ENCODE measurements around the gene PAQR4.

Gene PAQR4

GRCh38 chr16:3007957-3008689 lies 39.0 kb downstream of the PAQR4 start:
- DNase-seq, result no peak

GRCh38 chr16:3008690-3009037 lies 39.5 kb downstream of the PAQR4 start:
- DNase-seq, result no peak

- DNase-seq, result no peak
These were observed 40.6 kb downstream of the PAQR4 start for GRCh38 chr16:3009568-3010390.

GRCh38 chr16:3010510-3010909 lies 41.4 kb downstream of the PAQR4 start:
- no peak for DNase-seq

- DNase-seq, result no peak
These were observed 43.1 kb downstream of the PAQR4 start for GRCh38 chr16:3012246-3012645.

- no peak for DNase-seq
These were observed 43.8 kb downstream of the PAQR4 start, which contains the start of gene CLDN9 for GRCh38 chr16:3012828-3013420. Gene CLDN9, plus strand, starts transcription at chr16:3012923. Its CDS starts 440 bp downstream, at chr16:3013363.

DNA sequence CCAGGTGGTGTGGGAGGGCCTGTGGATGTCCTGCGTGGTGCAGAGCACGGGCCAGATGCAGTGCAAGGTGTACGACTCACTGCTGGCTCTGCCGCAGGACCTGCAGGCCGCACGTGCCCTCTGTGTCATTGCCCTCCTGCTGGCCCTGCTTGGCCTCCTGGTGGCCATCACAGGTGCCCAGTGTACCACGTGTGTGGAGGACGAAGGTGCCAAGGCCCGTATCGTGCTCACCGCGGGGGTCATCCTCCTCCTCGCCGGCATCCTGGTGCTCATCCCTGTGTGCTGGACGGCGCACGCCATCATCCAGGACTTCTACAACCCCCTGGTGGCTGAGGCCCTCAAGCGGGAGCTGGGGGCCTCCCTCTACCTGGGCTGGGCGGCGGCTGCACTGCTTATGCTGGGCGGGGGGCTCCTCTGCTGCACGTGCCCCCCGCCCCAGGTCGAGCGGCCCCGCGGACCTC lies 44.4 kb downstream of the PAQR4 start:
- DNase-seq, result no peak

DNA sequence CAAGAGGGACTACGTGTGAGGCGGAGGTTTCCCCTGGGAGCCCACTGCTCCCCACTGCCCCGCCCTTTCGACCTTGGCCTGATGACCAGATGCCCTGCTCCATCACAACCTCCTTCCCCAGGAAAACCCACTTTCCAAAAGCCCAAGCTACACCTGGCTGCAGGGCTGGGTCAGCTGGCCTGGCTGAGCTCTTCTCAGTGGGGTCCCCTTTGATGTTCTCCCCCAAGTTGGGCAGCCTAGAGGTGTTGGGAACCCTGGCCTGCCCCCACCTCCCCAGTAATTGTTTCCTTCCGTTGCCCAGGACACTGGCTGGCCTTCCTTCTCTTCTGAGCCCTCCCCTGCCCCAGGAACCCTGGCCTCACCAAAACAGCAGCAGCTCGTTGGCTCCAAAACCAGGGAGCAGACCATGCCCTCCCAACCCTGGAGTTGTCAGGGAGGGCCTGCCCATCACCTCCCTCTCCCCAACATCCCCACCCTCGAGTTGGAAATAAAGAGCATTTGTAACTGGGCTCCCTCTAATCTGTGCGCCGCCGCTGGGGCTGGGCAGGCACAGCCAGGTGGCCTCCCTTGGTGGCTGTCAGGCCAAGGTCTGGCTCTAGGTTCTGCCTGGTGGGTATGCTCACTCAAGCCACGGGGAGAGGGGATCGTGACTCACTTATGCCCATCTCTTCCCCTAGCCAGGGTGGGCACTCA lies 45.0 kb downstream of the PAQR4 start:
- DNase-seq, result no peak

GRCh38 chr16:3014971-3015370 lies 45.8 kb downstream of the PAQR4 start:
- DNase-seq, result no peak

DNA sequence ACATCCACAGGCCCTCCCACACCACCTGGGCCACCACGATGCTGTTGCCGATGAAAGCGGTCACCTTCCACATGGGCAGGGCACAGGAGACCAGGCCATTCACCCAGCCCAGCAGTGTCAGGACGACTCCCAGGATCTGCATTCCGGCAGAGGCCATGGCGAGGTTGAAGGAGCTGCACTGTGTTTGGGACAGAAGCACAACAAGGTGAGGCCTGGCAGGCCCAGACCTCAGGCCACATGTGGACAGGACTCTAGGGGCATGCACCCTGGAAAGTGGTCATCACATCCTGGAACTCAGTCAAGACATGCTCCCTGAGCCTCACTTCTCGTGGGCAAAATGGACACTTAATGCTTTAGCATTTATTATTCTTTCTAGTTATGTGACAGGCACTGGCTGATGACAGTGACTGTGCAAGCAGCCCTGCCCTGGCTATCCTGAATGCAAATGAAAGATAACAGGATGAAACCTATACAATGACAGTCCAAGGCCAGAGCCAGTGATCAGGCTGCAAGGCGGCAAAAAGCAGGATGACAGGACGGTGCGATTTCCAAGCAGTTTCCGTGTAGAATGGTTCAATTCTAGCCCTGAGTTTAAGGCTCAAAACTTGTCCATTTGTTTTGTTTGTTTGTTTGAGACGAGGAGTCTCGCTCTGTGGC lies 46.8 kb downstream of the PAQR4 start:
- no peak for DNase-seq

GRCh38 chr16:3017344-3017743 lies 48.2 kb downstream of the PAQR4 start:
- no peak for DNase-seq

GRCh38 chr16:3017794-3018506 lies 48.8 kb downstream of the PAQR4 start, which contains the start of gene CLDN6:
Gene CLDN6, minus strand, starts transcription at chr16:3018183. Its CDS starts 2,162 bp downstream, at chr16:3016021.
- no peak for DNase-seq

DNA sequence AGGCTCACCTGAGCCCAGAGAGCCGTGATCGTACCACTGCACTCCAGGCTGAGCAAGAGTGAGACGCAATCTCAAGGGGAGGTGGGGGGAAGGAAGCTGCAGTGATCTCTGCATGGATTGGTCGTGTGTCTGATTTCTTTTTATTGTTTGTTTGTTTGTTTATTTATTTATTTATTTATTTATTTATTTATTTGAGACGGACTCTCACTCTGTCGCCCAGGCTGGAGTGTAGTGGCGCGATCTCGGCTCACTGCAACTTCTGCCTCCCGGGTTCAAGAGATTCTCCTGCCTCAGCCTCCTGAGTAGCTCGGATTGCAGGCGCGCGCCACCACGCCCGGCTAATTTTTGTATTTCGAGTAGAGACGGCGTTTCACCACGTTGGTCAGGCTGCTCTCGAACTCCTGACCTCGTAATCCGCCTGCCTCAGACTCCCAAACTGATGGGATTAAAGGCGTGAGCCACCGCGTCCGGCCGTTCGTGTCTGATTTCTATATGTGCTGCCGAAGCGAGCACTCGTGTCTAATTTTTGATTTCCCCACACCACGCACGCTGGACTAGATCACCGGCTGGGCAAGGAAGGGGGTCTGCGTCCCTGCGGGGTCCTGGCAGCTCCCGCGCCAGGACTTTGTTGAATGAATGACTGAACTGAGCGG lies 50.6 kb downstream of the PAQR4 start:
- DNase-seq, result no peak

- no peak for DNase-seq
These were observed 51.1 kb downstream of the PAQR4 start, which contains the start of gene TNFRSF12A for GRCh38 chr16:3020247-3020603. Gene TNFRSF12A, plus strand, starts transcription at chr16:3020368. Its CDS starts 30 bp downstream, at chr16:3020398.

GRCh38 chr16:3020604-3021448 lies 51.7 kb downstream of the PAQR4 start:
- no peak for DNase-seq

- DNase-seq, result no peak
These were observed 52.5 kb downstream of the PAQR4 start for GRCh38 chr16:3021449-3022207.

GRCh38 chr16:3022208-3022683 lies 53.1 kb downstream of the PAQR4 start:
- DNase-seq, result no peak

DNA sequence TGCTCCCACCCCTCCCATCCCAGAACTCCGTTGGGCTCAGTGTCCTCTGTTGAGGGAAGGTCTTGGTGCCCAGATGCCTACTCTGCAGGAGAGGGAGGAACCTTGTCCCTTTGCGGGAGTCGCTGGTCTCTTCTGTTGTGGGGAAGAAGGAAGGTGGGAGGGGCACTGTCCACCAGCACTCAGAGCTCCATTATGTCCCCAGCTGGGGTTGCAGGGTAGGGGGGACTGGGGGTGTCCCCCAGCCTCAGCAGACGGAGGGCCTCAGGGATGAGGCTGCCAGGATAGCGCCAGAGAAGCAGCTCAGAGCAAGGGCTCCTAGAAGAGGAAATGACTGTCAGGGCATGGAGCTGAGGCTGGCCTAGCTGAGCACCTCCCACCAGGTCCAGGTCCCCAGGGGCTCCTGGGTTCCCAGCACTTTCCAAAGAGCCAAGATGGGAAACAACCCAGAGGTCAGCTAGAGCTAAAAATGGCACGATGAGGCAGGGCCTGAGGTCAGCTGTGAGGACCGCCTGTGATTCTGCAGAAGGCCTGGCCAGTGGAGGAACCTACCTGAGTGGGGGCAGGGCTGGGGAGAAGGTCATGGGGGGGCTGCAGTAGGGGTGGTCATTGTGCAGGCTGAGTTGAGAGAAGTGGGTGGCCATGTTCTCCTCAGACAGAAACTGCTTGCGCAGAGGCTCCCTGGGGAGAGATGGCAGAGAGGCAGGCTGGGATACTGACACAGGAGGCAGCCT lies 53.7 kb downstream of the PAQR4 start:
- DNase-seq, result no peak
